COR-L47 (cell line): ENCODE measurements around the gene NBEA.
A peak's percentile ranks its signal among the peaks of the same experiment; 100 is the strongest.
"Not testable (repeated sequence)": the region's sequence is repeated elsewhere in the genome, so short reads cannot be mapped to it uniquely, and the experiment has no call there.

Experiments
- DNase-seq: peaks from one replicate; lab custom pipeline; 2025; lab: John Stamatoyannopoulos, UW

NBEA gene

DNA sequence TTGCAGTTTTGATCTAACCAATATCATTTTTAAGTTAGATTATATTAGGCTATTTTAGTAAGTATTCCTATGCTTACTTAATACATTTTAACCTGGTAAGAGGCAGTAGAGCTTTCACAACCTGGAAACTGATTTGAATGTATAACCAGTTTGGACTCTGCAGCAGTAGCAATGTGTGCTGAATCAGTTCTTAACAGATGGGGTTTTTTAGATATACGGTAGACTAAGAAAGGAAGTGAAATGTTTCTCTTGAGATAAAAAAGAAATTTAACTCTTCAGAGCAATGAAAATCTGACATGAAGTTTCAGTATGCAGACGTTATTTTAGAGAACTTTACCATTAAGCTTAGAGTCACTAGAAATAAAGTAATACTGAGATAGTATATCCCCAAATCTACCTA is 2.7 kb downstream of the NBEA start:
- no peak for DNase-seq

DNA sequence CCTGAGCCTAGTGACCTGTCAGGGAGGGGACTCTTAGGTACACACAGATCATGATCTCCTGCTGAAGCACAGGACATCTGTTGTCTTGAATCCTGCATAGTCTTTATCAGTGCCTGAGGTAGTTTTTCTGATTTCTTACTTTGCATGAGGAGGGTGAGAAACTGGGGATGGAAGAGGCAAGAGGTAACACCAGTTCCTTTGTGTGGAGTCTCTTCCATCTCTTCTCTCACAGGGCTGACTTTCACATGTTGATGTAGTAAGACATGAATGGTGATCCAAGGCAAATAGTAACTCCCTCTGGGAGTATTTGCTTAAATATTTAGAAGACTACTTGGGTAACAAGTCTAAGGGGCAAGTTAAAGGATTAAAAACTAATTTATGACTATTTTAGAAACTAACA is 9.5 kb downstream of the NBEA start:
- DNase-seq = no peak

DNA sequence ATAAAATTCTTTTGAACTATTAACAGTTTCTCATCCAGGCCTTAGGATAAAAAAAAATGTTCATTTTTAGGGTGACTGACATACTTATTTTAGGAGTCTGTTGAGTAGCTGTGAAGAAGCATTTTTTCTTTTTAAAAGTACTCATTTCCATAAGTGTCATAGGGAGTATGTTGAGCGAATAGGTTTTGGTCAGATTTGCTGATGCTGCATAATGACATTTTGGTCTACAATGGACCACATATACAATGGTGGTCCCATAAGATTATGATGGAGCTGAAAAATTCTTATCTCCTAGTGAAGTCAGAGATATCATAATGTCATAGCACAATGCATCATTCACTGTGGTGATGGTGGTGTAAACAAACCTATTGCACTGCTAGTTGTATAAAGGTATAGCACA is 17.4 kb downstream of the NBEA start:
- DNase-seq = no peak

DNA sequence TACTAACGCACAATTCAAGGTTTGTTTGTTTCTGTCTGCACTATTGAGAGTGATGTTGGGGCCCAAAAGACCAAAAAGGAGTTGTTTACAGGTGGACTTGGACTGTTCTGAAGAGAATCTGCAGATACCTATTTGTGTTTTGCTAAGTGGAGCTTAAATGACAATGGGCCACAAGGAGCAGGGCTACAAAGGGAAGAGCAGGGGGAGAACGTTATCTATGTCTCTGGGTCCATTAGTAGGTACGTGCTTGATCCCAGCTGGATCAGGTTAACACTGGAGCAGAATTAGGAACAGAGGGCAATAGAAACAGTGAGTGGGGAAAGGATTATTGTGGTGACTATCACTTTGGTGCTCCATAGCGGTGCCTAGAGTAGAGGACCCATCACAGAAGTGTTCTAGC is 22.5 kb downstream of the NBEA start:
- DNase-seq = no peak

DNA sequence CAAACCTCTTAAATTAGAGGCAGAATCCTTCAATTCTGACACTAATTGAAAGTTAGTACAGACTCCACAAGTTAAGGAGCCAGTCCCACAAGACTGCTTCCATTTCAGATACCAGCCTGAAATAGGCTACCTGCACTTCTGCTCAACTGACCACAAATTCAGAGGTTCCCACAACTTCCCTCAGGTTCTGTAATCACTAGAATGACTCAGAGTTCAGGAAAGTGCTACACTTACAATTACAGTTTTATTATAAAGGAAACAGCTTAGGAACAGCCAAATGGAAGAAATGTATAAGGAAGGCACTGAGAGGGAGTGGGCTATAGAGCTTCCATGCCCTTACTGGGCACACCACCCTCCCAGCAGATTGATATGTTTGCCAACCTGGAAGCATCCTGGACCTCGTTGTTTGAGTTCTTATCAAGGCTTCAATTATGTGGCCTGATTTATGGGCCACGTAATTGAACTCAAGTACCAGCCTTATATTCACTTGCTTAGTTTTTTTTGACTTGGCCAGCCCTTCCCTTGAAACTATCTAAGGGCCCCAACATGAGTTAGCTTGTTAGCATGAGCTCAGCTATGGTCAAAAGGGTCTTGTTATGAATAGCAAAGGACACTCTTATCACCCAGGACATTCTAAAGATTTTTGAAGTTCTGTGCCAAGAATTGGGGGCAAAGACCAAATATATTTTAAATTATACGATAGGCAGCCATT is 25.9 kb downstream of the NBEA start:
- DNase-seq = peak; percentile 23

DNA sequence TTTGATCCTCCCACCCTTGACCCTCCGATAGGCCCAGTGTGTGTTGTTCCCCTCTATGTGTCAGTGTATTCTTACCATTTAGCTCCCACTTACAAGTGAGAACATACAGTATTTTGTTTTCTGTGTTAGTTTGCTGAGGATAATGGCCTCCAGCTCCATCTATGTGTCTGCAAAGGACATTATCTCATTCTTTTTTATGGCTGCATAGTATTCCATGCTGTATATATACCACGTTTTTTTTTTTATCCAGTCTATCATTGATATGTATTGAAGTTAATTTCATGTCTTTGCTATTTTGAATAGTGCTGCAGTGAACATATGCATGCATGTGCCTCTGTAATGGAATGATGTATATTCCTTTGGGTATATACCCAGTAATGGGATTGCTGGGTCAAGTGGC is 27.5 kb downstream of the NBEA start:
- DNase-seq = not testable (repeated sequence)

DNA sequence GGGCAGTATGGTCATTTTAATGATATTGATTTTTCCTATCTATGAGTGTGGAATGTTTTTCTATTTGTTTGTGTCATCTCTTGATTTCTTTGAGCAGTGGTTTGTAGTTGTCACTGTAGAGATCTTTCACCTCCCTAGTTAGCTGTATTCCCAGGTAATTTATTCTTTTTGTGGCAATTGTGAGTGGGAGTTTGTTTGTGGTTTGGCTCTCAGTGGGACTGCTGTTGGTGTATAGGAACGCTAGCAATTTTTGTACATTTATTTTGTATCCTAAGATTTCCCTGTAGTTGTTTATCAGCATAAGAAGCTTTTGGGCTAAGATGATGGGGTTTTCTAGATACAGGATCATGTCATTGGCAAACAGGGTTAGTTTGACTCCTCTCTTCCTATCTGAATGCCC is 28.9 kb downstream of the NBEA start:
- DNase-seq = no peak

DNA sequence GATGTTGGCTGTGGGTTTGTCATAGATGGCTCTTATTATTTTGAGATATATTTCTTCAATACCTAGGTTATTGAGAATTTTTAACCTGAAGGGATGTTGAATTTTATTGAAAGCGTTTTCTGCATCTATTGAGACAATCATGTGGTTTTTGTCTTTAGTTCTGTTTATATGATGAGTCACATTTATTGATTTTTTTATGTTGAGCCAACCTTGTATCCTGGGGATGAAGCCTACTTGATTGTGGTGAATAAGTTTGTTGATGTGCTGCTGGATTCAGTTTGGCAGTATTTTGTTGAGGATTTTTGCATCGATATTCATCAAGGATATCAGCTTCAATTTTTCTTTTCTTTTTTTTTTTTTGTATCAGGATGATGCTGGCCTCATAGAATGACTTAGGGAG is 29.4 kb downstream of the NBEA start:
- no peak for DNase-seq

DNA sequence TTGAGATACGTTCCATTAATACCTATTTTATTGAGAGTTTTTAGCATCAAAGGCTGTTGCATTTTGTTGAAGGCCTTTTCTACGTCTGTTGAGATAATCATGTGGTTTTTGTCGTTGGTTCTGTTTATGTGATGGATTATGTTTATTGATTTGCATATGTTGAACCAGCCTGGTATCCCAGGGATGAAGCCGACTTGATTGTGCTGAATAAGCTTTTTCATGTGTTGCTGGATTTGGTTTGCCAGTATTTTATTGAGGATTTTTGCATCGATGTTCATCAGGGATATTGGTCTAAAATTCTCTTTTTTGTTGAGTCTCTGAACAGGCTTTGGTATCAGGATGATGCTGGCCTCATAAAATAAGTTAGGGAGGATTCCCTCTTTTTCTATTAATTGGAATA is 43.1 kb downstream of the NBEA start:
- not testable (repeated sequence) for DNase-seq

DNA sequence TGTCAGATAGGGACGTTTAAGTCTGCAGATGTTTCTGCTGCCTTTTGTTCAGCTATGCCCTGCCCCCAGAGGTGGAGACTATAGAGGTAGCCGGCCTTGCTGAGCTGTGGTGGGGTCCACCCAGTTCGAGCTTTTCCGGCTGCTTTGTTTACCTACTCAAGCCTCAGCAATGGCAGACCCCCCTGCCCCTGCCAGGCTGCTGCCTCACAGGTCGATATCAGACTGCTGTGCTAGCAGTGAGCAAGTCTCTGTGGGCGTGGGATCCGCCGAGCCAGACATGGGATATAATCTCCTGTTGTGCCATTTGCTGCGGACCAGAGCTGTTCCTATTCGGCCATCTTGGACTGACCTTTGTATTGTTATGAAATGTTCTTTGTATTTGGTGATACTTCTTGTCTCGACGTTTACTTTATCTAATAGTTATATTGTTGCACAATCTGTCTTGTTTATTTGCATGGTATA is 46.3 kb downstream of the NBEA start:
- DNase-seq = no peak

DNA sequence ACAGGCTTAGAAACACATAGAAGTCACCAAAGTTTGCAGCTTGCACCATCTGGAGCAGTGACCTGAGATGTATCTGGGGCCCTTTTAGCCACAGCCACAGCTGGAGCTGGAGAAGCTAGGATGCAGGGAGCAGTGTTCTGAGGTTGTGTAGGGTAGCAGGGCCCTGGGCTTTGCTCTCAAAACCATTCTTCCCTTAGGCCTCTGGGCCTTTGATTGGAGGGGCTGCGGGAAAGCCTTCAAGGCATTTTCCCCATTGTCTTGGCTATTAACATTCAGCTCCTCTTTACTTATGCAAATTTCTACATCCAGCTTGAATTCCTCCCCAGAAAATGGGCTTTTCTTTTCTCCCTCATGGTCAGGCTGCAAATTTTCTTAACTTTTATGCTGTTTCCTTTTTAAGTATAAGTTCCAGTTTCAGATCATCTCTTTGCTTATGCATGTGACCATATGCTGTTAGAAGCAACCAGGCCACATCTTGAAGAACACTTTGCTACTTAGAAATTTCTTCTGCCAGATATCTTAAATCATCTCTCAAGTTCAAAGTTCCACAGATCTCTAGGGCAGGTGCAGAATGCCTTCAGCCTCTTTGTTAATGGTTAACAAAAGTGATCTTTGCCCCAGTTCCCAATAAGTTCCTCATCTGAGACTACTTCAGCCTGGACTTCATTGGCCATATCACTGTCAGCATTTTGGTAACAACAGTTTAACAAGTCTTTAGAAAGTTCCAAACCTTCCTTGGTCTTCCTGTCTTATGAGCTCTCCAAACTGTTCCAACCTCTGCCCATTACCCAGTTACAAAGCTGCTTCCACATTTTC is 48.5 kb downstream of the NBEA start:
- no peak for DNase-seq

DNA sequence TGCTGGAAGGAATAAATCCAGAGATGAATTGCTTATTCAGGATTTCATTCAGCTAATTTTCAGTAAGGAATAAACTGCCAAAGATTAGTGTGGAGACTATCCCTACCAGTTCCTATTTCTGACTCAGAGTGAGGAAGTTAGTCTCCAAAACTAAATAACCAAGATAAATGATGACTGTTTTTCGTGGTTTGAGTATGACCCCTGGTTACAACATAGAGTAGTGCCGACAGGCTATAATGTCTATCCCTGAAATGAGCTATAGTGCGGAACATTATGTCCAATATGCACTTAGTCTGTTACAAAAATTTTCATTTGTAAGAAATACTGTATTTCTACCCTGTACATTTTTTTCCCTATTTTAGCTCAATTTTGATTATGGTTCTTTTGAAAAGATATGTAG is 51.4 kb downstream of the NBEA start:
- no peak for DNase-seq

DNA sequence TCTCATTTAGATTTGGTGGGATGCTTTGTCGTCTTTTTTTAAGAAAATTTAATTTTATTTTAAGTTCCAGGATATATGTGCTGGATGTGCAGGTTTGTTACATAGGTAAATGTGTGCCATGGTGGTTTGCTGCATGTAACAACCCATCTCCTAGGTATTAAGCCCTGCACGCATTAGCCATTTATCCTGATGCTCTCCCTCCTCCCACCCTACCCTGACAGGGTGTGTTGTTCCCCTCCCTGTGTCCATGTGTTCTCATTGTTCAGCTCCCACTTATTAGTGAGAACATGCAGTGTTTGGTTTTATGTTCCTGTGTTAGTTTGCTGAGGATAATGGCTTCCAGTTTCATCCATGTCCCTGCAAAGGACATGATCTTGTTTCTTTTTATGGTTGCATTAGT is 61.7 kb downstream of the NBEA start:
- DNase-seq = not testable (repeated sequence)

DNA sequence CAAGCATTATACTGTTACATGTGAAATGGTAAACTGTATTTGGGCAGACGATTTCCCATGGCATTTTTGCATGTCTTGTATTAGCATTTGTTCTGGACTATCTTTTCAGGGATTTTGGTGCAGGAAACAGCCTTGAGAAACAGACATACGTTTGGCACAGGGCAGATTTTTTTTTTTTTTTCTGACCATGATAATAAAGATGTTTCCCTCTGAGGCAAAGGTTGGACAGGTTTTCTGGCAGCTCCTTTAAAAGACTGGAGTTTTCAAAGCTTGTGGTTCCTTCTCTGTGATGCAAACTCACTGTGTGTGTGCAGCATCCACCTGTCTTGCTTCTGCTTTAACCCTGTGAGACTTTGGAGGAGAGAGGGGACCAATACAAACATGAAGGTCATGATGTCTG is 63.0 kb downstream of the NBEA start:
- no peak for DNase-seq

DNA sequence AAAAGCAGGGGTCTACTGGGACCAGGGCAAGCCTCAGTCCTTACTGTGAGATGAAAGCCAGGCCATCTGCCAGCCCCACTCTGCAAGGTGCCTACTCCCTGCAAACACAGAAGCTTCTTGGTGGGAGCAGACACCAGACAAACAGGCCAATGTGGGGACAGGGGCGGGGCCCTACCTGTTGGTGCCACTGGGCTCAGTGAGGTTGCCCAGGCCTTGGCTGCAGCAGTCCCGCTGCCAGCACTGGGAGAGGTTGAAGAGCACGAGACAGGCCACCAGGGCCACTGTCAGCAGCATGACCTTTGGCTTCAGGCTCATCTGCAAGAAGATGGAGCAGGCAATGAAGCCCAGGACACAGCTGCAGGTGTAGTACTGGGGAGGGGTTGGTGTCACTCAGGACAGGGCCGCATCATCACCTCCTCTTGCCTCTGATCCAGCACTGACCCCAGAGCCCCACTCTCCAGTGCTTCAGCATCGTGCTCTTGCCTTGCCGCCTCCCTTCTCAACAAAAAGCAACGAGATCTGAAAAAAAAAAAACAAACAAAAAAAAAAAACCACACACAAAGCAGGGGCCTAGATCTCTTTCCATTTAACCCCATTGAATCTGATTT is 72.6 kb downstream of the NBEA start:
- no peak for DNase-seq

DNA sequence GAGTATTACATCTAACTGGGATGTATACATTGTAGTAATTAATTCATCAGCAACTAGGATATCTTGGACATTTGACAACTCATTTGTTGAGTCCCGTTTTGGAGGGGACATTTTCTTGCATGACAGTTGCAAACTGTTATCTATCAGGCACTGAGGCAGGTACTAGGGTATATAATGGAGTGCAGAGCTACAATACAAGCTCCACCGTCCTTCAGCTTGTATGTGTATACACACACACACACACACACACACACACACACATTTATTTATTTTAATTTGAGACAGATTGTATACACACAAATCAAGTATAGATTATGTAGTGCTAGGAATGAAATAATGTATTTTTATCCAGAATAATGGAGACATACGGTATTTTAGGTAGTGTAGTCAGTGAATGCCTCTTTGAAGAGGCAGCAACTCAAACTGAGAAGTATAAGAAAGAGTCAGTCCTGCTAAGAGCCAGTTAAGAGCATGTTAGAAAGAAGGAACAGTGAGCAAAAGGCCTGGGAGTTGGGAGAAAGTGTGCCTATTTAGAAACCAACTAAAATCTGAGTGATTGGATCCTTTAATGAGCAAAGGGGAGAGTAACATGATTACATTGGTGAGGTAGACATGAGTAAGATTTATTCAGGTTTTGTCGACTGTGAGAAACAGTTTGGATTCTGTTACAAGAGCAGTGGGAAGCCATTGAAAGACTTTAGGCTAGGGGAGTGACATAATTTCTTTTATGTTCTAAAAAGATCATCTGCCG is 74.5 kb downstream of the NBEA start:
- DNase-seq = no peak

DNA sequence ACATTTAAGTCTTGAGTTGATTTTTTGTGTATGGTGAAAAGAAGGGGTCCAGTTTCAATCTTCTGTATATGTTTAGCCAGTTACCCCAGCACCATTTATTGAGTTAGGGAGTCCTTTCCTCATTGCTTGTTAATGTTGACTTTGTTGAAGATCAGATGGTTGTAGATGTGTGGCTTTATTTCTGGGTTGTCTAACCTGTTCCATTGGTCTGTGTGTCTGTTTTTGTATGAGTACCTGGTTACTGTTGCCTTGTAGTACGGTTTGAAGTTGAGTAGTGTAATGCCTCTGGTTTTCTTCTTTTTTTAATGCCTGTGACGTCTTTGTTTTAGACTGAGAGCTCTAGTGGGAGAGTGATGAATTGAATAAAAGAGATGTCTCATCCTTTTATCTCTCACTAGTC is 83.2 kb downstream of the NBEA start:
- DNase-seq = no peak

DNA sequence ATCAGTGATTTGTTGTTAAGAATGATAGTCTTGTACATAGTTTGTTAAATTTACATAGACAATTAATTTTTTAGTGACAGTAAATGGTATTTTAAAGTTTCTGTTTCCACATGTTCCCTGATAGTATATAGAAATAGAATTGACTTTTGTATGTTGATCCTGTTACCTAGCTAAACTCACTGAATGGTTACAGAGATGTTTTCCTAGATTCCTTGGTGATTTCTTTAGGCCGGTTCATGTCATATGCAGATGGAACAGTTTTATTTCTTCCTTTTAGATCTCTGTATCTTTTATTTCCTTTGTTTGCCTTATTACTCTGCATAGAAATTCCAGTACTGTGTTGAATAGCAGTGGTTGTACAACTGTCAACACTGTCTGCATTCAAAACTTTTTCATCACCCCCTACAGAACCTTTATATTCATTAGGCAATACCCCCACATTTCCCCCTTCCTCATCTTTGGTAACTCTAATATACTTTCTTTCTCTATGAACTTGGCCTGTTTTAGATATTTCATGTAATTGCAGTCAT is 86.3 kb downstream of the NBEA start:
- no peak for DNase-seq

DNA sequence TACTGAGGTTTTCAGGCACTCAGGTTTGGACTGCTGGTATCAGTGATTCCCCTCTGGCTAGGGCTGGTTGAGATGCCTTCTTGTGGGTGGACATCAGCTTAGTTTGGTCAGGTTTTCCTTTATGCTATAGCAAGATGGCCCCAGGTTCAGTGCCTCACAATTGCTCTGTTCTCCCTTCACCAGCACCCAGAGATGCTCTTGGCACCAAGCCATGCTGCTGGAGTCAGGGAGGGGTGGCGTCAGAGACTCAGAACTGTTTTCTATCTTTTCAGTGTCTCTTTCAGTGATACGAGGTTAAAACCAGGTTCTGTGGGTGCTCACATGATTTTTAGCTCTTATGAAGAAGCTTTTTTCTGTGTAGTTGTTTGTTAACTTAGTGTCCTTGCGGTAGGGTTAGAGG is 96.9 kb downstream of the NBEA start:
- DNase-seq = no peak

DNA sequence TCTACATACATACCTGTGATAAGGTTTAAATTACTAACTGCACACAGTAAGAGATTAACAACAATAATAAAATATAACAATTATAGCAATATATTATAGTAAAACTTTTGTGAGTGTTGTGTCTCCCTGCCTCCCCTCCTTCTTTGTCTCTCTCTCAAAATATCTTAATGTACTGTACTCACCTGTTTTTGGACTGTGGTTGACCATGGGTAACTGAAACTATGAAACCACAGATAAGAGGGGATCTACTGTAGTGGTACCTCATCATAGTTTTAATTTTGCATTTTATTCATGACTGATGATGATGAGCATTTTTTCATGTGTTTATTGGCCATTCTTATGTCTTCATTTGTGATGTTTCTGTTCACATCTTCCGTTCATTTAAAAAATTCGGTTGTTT is 104.5 kb downstream of the NBEA start:
- DNase-seq = no peak

DNA sequence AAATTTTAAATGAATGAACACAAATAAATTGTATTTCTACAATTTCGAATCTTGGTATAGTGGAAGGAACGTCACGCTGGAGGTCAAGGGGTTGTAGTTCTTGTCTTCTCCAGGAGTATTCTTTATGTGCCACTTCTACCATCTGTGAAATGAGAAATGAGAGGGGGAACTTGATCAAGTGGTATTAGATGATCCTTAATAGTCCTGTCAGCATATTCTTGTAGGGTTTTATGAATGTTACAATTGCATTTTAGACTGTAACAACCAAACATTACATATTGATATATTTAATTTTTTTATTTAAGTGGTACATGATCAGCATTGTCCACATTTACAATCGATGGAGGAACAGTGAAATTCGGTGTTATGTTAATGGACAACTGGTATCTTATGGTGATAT is 113.6 kb downstream of the NBEA start:
- DNase-seq = no peak

DNA sequence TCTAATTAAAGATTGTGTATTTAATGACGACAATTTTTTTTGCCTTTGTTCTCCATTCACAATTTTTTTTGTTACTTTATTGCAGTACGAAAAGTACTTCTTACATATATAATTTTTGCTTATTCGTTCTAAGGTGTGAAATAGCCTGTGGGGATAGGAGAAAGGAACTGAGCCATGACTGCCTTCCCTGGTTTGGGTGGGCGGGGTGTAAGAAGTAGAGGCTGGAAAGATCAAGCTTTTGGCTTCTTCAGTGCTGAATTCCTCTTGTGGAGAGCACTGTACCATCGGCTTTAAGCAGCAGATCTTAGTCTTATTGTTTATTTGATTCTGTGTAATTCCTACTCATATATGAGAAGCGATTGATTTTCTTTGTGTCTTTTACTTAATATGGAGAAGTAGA is 115.8 kb downstream of the NBEA start:
- DNase-seq = no peak
